Caki2 (cell line): Measurements from ENCODE around the gene TOMM40L. TPM values are rescaled to one million over a fixed set of nuclear protein-coding genes. Genes with fewer than 3 reads are reported as not detected.
"Not testable (repeated sequence)": the region's sequence is repeated elsewhere in the genome, so short reads cannot be mapped to it uniquely, and the experiment has no call there.

Experiments
- DNase-seq: peaks from one replicate; pipeline ENCODE4 v3.0.0-alpha.2; 2015; ENCODE audit warnings: low read depth
- in situ Hi-C: cut with HindIII; loops from 2 replicates; pipeline ENCODE4 v1.10.0; 2016; ENCODE audit warnings: low sequenced_read_pairs, low pct_unique_long_range_greater_than_20kb, mixed read lengths
- total RNA-seq: library from RNA; depleted of rRNA; stranded (reverse); fragments of >200 nt; shearing (Covaris generic); gene quantifications from 2 replicates; pipeline ENCODE4 v1.2.3, GENCODE V29; 2014; ENCODE audit warnings: low replicate concordance

The TOMM40L gene
- total RNA-seq, 1 experiment from 2014 or later, result 9.2 TPM

DNA sequence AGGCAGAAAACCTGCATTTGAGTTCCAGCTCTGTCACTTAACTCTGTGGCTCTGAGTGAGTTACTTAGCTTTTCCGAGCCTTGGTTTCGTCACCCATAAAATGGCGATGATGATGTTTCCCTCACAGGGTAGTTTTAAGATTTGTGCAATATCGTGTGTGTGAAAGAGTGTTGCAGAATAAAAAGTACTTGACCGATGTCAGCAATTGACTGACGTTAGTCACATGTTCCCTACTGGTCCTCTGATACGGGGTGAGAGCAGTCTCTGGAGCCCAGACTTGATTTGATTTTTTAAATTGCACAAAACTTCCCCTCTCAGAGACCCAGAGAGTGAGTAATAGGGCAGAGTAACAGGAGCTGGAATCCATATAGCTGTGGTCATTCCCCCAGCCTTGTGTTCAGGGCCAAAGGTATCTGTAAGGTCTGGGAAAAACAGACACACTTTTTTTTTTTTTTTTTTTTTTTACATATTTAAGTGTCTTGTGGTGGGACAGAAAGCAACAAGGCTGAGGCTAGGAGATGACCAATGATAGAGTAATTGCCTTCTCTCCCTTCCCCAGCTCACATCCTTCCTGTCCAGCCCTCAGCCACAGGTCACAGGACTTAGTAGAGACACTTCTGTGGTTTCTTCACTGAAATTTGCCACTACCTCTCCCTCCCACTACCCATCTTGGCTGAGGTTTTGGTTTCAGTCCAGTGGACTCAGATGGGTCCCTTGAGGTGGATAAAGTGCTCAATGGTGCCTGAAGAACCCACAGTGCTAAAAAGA, 8.7 kb upstream of the TOMM40L start:
- DNase-seq, result no peak

DNA sequence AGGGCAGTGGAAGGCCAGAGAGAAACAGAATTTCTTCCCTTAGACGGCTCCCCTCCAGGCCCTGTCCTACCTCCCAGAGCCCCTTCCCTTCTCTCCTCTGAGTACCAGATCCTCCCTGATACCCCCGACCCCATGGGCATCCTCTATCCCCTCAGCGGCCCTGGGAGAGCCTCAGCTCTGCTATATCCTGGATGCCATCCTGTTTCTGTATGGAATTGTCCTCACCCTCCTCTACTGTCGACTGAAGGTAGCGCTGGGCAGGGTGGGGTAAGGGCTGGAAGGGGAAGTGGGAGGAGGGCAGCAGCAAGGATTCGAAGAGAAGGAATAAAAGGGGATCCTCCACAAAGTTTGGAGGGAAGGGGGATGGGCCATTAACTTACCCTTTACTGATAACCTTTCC, 8.0 kb upstream of the TOMM40L start:
- no peak for DNase-seq
- in situ Hi-C loops, result loop anchor here (25.0 kb wide), 1 partner anchor 169 kb away; no protein-coding TSS in a partner anchor

More for the DNA sequence above, 8.7 kb upstream of the TOMM40L start:
- in situ Hi-C loops, result loop anchor here (25.0 kb wide), 1 partner anchor 170 kb away; no protein-coding TSS in a partner anchor

DNA sequence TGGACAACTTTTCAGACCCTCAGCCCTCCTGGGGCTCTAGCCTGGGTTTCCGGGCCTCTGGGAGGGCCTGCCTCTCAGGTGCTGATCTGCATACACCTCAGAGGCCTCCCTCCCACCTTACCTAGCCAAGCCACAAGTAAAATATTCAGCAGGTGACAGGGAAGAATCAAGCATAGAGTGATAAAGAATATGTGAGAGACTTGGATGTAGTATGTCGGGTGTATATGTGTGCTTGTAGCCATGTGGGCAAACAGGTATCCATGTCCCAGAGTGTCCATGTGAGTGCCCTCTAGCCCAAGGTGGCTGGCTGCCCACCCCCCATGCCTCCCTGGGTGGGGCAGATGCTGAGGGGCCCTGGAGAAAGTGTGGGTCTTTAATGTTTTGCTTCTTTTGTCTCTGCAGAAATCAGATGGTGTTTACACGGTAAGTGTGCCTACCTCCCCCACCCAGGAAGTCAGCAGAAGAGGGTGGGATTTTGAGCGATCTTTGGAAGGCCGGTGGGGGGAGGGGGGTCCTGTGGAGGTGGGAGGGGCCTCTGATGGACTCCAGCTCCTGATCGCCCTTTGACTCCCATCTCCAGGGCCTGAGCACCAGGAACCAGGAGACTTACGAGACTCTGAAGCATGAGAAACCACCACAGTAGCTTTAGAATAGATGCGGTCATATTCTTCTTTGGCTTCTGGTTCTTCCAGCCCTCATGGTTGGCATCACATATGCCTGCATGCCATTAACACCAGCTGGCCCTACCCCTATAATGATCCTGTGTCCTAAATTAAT, 7.4 kb upstream of the TOMM40L start:
- no peak for DNase-seq
- in situ Hi-C loops, result loop anchor here (25.0 kb wide), 1 partner anchor 169 kb away; no protein-coding TSS in a partner anchor

DNA sequence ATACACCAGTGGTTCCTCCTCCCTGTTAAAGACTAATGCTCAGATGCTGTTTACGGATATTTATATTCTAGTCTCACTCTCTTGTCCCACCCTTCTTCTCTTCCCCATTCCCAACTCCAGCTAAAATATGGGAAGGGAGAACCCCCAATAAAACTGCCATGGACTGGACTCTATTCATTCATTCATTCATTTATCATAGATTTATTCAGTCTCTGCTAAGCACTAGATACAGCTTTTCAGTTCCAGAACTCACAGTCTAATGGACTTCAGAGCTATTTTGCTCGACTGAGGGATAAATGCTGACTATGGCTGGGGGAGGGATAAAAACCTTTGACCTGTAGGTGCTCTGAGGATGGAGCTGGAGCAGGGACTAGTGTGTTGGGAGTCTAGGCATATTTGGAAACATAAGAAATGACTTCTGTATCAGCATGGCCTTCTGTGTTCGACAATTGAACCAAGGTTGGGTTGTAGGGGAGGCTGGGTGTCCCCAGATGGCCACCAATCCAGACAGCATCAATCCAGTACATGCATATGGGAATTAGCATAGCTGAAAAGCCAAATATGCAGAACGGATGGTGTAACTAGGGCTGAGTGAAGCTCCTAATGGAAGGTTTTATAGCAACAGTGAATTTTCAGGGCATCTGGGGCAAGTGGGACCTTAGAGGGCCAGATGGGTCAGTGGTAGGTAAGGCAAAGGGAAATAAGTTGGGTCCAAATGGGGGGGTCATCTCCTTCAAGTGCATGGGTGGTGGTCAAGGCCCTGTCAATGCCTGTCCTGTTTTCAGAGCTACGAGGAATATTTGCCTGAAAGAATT, 6.6 kb upstream of the TOMM40L start:
- DNase-seq, result no peak
- in situ Hi-C loops, result loop anchor here (25.0 kb wide), 1 partner anchor 168 kb away; no protein-coding TSS in a partner anchor

DNA sequence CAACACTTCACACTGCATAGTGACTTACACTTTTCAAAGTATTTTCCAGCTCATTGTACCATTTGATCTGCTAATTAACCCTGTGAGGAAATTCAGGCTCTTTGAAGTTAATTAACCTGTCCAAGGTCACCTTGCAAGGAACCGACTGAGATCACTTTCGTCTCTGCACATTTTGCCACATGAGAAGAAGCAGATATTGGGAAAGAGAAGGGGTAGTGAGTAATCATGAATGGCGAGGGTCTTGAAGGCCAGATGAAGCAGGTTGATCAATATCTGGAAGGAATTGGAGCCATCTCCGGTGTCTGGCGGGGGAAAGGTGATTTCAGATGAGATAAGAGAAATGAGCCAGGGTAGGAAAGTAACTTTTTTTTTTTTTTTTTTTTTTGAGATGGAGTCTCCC, 5.9 kb upstream of the TOMM40L start:
- DNase-seq, result no peak
- in situ Hi-C loops, result loop anchor here (25.0 kb wide), 1 partner anchor 167 kb away; no protein-coding TSS in a partner anchor

DNA sequence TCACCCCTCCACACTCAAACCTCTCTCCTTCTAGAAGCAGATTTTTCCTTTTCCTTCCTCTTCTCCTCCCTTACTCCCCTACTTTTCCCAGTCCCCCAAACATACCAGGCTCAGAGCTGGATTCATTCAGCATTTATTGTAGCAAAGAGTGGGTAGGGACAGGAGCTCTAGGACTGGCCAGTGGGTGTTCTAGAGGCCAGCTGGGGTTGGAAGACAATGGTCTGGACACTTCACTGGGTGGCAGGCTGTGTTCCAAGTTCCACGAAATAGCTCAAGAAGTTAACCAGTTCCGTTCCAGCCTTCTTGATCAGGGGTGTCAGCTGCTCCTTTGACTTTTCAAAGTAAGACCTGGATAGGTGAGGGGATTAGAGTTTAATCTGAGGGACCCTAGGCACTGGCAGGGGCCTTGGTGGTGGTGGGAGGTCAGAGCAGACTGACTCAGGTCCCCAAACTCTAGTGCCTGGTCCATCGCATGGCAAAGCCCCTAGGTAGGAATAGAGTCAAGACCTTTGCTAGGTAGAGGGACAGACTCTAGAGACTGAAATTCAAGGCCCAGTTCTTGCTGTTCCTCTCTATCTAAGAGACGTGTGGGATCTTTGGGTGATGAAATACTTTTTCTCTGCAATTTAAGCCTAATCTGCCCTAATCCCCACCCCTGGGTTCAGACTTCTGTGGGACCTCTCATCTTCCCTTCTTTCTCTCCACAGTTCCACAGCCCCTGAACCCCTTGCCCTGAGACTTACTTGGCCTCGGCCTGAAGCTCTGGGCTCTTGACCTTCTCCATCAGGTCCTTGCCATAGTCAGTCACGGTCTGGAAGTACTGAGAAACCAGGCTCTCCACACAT, 3.5 kb upstream of the TOMM40L start:
- in situ Hi-C loops, result loop anchor here (25.0 kb wide), 1 partner anchor 165 kb away; no protein-coding TSS in a partner anchor
- no peak for DNase-seq

DNA sequence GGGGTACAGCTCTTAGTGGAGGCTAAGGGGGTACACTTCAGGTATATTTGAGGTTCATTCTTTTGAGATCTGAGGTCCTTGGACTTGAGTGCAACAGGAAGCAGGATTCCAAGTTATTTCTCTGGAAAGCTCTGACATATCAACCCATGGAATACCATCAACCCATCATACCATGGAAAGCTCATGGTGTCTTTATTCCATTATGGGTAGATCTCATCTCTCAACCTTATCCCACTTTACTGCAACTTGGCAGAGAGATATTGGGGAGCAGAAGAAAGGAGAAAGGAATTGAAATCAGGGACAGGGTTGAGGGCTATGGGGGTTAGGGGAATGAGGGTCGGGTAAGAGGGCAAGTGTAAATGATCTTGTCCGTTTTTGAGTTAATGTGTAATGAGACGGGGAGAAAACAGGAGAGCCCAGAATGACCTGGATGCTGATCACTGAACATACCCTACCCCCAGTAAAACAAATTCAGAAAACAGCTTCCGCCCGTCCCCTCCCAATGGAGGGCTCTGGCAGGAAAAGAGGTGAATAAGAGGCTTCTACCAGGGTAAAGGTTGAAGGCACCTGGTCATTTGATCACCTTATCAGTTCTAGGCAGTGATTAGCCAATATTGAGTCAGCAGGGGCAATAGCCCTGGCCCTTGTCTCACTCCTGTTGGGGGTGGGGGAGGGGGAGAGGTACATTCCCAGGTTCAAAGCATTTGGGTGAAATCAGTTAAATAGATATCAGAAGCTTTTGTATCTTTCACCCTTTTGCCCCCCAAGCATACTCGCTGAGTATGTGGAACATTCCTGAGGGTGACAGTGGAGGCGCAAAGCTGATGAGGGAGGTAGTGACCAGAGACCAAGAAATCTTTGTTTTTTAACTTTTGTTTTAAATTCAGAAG, 1.8 kb upstream of the TOMM40L start:
- in situ Hi-C loops, result loop anchor here (25.0 kb wide), 1 partner anchor 163 kb away; no protein-coding TSS in a partner anchor
- no peak for DNase-seq

DNA sequence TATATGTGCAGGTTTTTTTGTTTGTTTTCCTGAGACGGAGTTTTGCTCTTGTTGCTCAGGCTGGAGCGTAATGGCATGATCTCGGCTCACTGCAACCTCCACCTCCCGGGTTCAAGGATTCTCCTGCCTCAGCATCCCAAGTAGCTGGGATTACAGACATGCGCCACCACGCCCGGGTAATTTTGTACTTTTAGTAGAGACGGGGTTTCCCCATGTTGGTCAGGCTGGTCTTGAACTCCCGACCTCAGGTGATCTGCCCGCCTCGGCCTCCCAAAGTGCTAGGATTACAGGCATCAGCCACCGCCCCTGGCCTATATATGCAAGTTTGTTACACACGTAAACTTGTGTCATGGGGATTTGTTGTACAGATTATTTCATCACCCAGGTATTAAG, 1.2 kb upstream of the TOMM40L start:
- not testable (repeated sequence) for DNase-seq
- in situ Hi-C loops, result loop anchor here (25.0 kb wide), 1 partner anchor 163 kb away; no protein-coding TSS in a partner anchor

DNA sequence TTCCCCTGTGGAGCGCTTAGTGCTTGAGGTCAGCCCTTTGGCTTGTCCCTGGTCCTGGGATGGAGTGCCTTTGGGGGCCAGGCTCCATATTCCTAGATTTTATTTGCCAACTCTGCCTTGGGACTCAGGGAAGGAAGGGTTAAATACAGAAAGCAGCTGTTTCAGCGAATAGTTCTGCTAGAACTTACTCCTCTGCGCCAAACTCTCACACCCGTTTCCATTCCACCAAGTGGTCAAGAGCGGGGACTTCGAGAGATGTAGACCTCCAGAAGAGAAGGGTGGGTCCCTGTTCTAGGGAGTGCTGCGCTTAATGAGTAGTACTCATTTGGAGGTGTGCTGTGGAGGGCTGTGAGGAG, 704 bp upstream of the TOMM40L start:
- no peak for DNase-seq
- in situ Hi-C loops, result no loop called here

DNA sequence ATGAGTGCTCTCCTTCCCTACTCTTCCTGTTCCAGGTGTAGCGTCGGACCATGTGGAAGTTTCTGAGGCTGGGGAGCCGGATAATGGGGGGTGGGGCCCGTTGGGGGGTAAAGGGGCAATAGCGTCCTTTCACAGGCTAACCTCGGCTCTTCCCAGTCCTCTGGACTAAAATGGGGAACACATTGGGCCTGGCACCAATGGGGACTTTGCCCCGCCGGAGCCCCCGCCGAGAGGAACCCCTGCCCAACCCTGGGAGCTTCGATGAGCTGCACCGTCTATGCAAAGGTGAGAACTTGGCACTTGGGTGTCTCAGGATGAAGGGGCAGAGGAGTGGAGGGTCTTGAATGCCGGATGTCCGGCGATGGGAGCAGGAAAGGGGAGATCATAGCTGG, 456 bp downstream of the TOMM40L start:
- in situ Hi-C loops, result no loop called here
- no peak for DNase-seq

DNA sequence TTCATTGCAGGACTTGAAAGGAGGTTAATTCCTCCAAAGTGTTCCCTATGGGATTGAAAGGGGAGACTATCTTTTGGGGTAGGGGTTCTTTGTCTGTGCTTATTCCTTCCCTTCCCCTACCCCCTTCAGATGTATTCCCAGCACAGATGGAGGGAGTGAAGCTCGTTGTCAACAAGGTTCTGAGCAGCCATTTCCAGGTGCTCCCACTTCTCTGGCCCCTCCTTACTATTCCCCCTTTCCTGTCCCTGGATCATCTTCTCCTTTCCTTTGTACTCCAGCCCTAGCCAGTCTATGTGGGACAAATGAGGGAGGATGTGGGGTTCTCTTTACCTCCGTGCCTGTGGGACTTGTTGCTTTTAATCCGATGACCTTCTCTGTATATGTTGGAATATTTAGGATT, 899 bp downstream of the TOMM40L start:
- in situ Hi-C loops, result no loop called here
- DNase-seq, result no peak

DNA sequence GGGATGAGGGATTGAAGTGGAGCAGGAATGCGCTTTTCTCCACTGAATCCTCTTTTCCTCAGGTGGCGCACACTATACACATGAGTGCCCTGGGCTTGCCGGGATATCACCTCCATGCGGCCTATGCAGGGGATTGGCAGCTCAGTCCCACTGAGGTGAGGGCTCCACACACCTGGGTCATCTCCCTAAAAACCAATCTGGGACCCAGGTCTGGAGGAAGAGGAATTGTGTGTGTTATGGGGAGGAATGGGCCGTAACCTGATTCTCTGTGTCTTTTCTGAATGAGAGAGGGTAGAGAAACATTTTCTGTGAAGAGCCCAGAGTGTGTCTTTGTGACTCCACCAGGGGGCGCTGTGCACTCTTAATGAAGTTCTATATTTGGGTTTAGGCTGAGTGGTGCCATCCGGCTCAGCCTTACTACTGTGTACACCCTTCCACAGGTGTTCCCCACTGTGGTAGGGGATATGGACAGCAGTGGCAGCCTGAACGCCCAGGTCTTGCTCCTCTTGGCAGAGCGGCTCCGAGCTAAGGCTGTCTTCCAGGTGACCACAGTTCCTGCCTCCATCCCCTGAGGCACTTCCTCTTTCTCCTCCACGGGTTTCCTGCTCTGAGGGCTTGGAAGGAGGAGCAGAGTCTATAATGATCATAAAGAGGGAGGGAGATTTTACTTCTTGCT, 1.5 kb downstream of the TOMM40L start:
- peak; percentile 54 for DNase-seq
- in situ Hi-C loops, result no loop called here

DNA sequence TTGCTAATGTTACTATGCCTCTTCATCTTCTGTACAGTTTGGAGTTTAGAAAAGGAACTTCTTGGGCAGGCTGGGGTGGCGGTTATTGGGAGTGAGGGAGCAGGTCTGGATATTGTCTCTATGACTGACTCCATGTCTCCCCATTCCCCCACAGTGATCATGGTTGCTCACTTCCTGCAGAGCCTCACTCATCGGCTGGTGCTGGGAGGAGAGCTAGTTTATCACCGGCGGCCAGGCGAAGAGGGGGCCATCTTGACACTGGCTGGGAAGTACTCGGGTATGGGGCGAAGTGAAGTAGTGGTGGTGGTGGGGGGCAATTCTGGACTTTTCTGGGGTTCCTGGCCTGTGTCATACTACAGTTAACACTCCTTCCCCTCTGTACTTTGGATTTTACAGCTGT, 2.2 kb downstream of the TOMM40L start:
- in situ Hi-C loops, result no loop called here
- DNase-seq, result no peak

DNA sequence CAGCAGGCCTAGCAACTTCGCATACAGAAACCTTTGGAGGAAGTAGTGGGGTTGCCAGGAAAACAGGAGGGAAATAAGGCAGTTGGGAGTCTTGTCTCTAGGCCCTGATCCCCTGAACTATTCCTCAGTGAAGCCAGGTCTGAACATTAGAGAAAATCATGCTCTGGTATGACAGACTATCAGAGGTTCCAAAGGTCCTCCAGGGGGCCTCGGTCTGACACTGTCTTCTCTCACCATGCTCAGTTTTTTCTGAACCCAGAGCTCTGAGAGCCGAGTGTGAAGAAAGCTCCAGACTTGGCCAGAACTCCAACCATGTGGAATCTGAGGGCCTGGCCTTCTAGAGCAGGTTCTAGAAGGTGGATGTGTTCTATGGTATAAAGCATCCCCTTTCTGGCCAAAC, 4.0 kb downstream of the TOMM40L start:
- no peak for DNase-seq
- in situ Hi-C loops, result no loop called here

DNA sequence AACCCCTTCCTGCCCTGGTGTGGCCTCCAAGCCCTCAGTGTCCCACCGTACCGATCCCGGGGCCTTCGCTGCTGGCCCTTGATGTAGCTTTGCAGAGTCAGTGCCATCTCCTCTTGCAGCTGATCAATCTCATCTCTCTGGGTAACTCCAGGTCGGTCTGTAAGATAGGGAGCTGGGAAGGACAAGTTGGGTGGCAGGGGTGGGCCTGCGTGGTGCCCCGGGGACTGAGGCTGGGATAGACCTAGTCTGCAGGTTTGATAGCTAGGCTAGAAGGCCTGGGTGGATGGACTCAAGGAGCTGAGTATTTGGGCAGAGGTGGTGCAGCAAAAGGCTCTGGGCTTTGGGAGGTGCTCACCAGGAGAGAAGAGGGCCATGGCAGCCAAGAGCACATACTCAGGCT, 4.9 kb downstream of the TOMM40L start:
- in situ Hi-C loops, result no loop called here
- no peak for DNase-seq

DNA sequence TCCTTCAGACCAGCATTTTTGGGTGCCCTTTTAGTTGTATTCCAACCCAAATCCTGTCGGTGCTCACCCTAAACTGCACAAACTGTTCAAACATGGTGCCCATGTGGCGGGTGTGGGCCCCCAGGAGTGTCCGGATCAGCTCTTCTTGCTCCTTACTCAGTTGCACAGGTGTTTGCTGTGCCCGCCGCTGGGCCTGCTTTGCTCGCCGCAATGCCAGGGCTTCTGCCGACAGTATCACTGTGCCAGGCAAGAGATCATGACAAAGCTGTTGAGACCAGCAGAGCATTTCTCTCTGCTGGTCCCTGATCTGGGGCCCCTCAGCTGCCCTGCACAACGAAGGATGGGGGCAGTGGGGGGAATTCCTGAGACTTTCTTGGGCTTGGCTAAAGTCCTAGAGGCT, 7.2 kb downstream of the TOMM40L start:
- in situ Hi-C loops, result no loop called here
- DNase-seq, result no peak
